NCI-H187 treated with DMSO at 0.1 percent for 48 hours (cell line): Measurements from ENCODE around the gene TAF11L13.
"Not testable (repeated sequence)": the region's sequence is repeated elsewhere in the genome, so short reads cannot be mapped to it uniquely, and the experiment has no call there.

ENCODE experiments used
- DNase-seq: peaks from one replicate; lab custom pipeline; 2025; lab: John Stamatoyannopoulos, UW

TAF11L13 gene

GRCh38 chr5:17631788-17632187 lies at the start of gene TAF11L13:
Gene TAF11L13 (plus strand): TSS chr5:17632088.
- DNase-seq, result not testable (repeated sequence)

GRCh38 chr5:17585658-17586057 lies 46.2 kb upstream of the TAF11L13 start, which contains the start of gene TAF11L7:
Gene TAF11L7 (minus strand): TSS chr5:17585758.
- DNase-seq, result not testable (repeated sequence)

- DNase-seq, result not testable (repeated sequence)
Measured at GRCh38 chr5:17590860-17591259, 41.0 kb upstream of the TAF11L13 start, which contains the start of gene TAF11L8. Gene TAF11L8 (minus strand): TSS chr5:17590960.

GRCh38 chr5:17594255-17594654 lies 37.6 kb upstream of the TAF11L13 start, which contains the start of gene TAF11L9:
Gene TAF11L9 (minus strand): TSS chr5:17594394.
- not testable (repeated sequence) for DNase-seq

- DNase-seq, result not testable (repeated sequence)
Measured at GRCh38 chr5:17597728-17598127, 34.2 kb upstream of the TAF11L13 start, which contains the start of gene TAF11L10. Gene TAF11L10 (minus strand): TSS chr5:17597828.

- not testable (repeated sequence) for DNase-seq
Measured at GRCh38 chr5:17603880-17604279, 28.0 kb upstream of the TAF11L13 start, which contains the start of gene TAF11L11. Gene TAF11L11 (plus strand): TSS chr5:17604183.

- DNase-seq, result no peak
Measured at GRCh38 chr5:17604951-17605350, 26.9 kb upstream of the TAF11L13 start.

GRCh38 chr5:17607461-17607860 lies 24.4 kb upstream of the TAF11L13 start:
- not testable (repeated sequence) for DNase-seq

- DNase-seq, result not testable (repeated sequence)
Measured at GRCh38 chr5:17610092-17610491, 21.8 kb upstream of the TAF11L13 start, which contains the start of gene TAF11L12. Gene TAF11L12 (plus strand): TSS chr5:17610392.

GRCh38 chr5:17614872-17615605 lies 16.8 kb upstream of the TAF11L13 start:
- DNase-seq, result no peak

GRCh38 chr5:17619354-17619753 lies 12.5 kb upstream of the TAF11L13 start:
- DNase-seq, result no peak

- DNase-seq, result no peak
Measured at GRCh38 chr5:17620627-17621026, 11.3 kb upstream of the TAF11L13 start.

GRCh38 chr5:17625686-17626085 lies 6.2 kb upstream of the TAF11L13 start:
- no peak for DNase-seq

- no peak for DNase-seq
Measured at GRCh38 chr5:17634160-17634559, 2.3 kb downstream of the TAF11L13 start, which contains the start of gene TAF11L14. Gene TAF11L14 (plus strand): TSS chr5:17634460.

- not testable (repeated sequence) for DNase-seq
Measured at GRCh38 chr5:17649232-17649631, 17.3 kb downstream of the TAF11L13 start.

- DNase-seq, result not testable (repeated sequence)
Measured at GRCh38 chr5:17655201-17655759, 23.4 kb downstream of the TAF11L13 start.

GRCh38 chr5:17655921-17656320 lies 24.0 kb downstream of the TAF11L13 start:
- no peak for DNase-seq

- no peak for DNase-seq
Measured at GRCh38 chr5:17663182-17663581, 31.3 kb downstream of the TAF11L13 start.

- no peak for DNase-seq
Measured at GRCh38 chr5:17665836-17666235, 33.9 kb downstream of the TAF11L13 start.

GRCh38 chr5:17666726-17667235 lies 34.9 kb downstream of the TAF11L13 start:
- DNase-seq, result no peak

- no peak for DNase-seq
Measured at GRCh38 chr5:17670353-17670752, 38.5 kb downstream of the TAF11L13 start.

GRCh38 chr5:17678751-17679324 lies 47.0 kb downstream of the TAF11L13 start:
- DNase-seq, result no peak
